Osteoblast (primary cell): Measurements from ENCODE around the gene ADAMTS17. TPM values are rescaled to one million over a fixed set of nuclear protein-coding genes. Genes with fewer than 3 reads are reported as not detected.

Experiments used
- DNase-seq: peaks from one replicate; pipeline ENCODE4 v3.0.0; 2011; ENCODE audit warnings: low spot score, mixed read lengths; ENCODE audit not compliant: insufficient read length; ENCODE audit errors: missing footprints
- H2AFZ ChIP-seq: 2 replicates; pipeline ENCODE4 v1.6.0; 2011; ENCODE audit warnings: mild to moderate bottlenecking, low read length
- H3K27ac ChIP-seq: 2 replicates; pipeline ENCODE4 v1.5.1; 2011; ENCODE audit warnings: mild to moderate bottlenecking, low read depth, low read length, moderate library complexity
- H3K27me3 ChIP-seq: 2 replicates; pipeline ENCODE4 v1.6.0; 2012; ENCODE audit warnings: mild to moderate bottlenecking, control low read depth, inconsistent platforms, low read length, moderate library complexity; ENCODE audit not compliant: insufficient read depth
- H3K36me3 ChIP-seq: 2 replicates; pipeline ENCODE4 v1.5.1; 2011; ENCODE audit warnings: mild to moderate bottlenecking, low read length, control low read depth, moderate library complexity; ENCODE audit not compliant: insufficient read depth
- H3K4me1 ChIP-seq: 2 replicates; pipeline ENCODE4 v1.5.1; 2011; ENCODE audit warnings: mild to moderate bottlenecking, low read length, control low read depth, moderate library complexity; ENCODE audit not compliant: insufficient read depth
- H3K4me2 ChIP-seq: 2 replicates; pipeline ENCODE4 v1.6.0; 2011; ENCODE audit warnings: mild to moderate bottlenecking, low read length; ENCODE audit not compliant: insufficient read depth
- H3K4me3 ChIP-seq: fragments of 200-600 bp; sonication (generic); 3 replicates; pipeline ENCODE4 v1.5.1; 2012; ENCODE audit warnings: mild to moderate bottlenecking, low read length, inconsistent platforms; ENCODE audit not compliant: insufficient read depth
- H3K79me2 ChIP-seq: 2 replicates; pipeline ENCODE4 v1.6.0; 2012; ENCODE audit warnings: mild to moderate bottlenecking, low read length, control low read depth, inconsistent platforms; ENCODE audit not compliant: insufficient read depth
- H3K9me3 ChIP-seq: 2 replicates; pipeline ENCODE4 v1.5.1; 2011; ENCODE audit warnings: low read depth, low read length, control low read depth
- H4K20me1 ChIP-seq: 2 replicates; pipeline ENCODE4 v1.6.0; 2012; ENCODE audit warnings: mild to moderate bottlenecking, low read length, control low read depth; ENCODE audit not compliant: insufficient read depth
- total RNA-seq: library from RNA; depleted of rRNA; stranded (reverse); fragments of >200 nt; gene quantifications from 2 replicates; pipeline ENCODE4 v1.2.3, GENCODE V29; 2012
- TF ChIP-seq, protein P1 (sequence below): IDR thresholded peaks from 2 replicates; pipeline ENCODE4 v1.5.1; 2011; ENCODE audit warnings: mild to moderate bottlenecking, low read depth, low read length, moderate library complexity; ENCODE audit errors: extremely low read depth

The ADAMTS17 gene
- total RNA-seq, 1 donor, result under 0.01 TPM

- DNase-seq, result no peak
- H2AFZ ChIP-seq, result no peak overlapping the region
- no peak overlapping the region for H3K4me3 ChIP-seq
- no peaks in the 10 kb centered on the region for H3K36me3 ChIP-seq
- no peak overlapping the region for H3K27ac ChIP-seq
- no peaks in the 10 kb centered on the region for H4K20me1 ChIP-seq
- no peaks in the 10 kb centered on the region for H3K4me1 ChIP-seq
- H3K9me3 ChIP-seq, result no peaks in the 10 kb centered on the region
- H3K79me2 ChIP-seq, result no peaks in the 10 kb centered on the region
- TF ChIP-seq, protein P1, sequence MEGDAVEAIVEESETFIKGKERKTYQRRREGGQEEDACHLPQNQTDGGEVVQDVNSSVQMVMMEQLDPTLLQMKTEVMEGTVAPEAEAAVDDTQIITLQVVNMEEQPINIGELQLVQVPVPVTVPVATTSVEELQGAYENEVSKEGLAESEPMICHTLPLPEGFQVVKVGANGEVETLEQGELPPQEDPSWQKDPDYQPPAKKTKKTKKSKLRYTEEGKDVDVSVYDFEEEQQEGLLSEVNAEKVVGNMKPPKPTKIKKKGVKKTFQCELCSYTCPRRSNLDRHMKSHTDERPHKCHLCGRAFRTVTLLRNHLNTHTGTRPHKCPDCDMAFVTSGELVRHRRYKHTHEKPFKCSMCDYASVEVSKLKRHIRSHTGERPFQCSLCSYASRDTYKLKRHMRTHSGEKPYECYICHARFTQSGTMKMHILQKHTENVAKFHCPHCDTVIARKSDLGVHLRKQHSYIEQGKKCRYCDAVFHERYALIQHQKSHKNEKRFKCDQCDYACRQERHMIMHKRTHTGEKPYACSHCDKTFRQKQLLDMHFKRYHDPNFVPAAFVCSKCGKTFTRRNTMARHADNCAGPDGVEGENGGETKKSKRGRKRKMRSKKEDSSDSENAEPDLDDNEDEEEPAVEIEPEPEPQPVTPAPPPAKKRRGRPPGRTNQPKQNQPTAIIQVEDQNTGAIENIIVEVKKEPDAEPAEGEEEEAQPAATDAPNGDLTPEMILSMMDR, result no peak
- no peaks in the 10 kb centered on the region for H3K27me3 ChIP-seq
- H3K4me2 ChIP-seq, result no peak overlapping the region
Measured at GRCh38 chr15:100194996-100195395, 146.8 kb downstream of the ADAMTS17 start.

DNA sequence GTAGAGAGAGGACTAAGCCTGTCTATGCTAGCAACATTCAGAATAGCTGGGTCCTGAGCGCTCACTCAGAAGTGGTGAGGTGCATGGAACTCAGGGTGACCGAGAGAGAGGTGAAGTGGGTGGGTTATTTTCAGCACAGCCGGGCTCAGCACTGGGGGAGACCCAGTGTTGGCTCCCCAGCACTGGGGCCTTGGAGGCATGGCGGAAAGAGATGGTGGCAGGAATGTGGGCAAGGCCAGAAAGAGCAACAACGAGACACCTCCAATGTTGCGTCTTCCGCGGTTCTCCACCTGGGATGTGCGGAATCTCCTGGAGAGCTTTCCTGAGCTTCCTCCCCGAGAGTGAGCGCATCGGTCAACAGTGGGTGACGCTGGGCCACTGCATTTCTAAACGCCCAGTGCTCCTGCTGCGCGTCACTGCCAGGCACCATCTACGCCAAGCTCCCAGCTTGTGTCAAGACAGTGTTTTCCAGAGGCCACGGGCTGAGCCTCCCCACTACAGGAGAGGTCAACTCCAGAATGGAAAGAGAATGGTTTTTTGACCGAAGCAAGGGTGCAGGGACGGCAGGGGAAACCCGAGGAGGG lies 148.4 kb downstream of the ADAMTS17 start:
- no peaks in the 10 kb centered on the region for H3K36me3 ChIP-seq
- H3K79me2 ChIP-seq, result no peaks in the 10 kb centered on the region
- TF ChIP-seq, protein P1, result no peak
- H3K4me1 ChIP-seq, result no peaks in the 10 kb centered on the region
- H4K20me1 ChIP-seq, result no peaks in the 10 kb centered on the region
- no peak for DNase-seq
- H3K9me3 ChIP-seq, result no peaks in the 10 kb centered on the region
- H3K27me3 ChIP-seq, result no peaks in the 10 kb centered on the region
- H3K4me3 ChIP-seq, result no peak overlapping the region
- H3K27ac ChIP-seq, result no peak overlapping the region
- H3K4me2 ChIP-seq, result no peak overlapping the region
- H2AFZ ChIP-seq, result no peak overlapping the region

DNA sequence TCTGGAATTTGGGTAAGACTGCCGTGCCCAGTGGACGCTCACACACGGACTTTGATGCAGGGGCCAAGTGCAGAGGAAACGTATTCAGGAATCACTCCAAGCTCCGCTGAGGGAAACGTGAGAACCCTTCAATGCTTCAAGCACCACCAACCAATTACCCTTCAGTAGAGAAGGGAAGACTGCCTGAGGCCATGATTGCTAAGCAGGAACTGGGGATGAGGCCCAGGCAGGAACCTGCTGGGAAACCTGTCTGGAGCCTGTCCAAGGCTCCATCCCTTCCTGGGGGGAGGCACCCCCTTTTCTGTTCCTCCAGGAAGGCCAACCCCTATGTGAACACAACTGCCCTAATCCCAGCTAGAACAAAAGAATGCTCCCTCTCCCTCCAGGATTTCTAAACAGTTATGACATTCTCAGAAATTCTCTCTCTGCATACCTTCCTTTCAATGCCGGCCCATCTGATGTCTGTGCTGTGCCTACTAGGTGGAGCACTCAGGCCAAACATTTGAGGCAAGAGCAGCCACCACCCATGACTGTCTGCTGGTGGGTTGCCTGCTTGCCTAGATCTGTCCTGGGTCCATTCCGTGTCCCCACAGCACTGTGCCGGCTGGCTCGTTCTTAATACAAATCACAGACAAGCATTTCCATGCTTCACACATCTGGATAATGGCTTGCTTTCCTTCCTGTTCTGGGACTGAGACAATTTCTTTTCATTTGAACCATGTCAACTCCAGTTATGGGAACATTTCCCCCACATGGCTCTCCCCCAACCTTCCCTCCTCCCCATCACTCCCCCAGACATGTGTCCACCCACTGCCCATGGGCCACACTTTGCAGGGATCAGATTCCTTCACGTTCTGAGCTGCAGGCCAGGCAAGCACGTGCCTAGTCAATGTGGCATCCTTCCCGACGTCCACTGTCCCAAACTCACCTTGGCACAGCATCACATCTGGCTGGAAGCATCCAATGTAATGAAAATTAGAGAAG lies 149.4 kb downstream of the ADAMTS17 start:
- no peaks in the 10 kb centered on the region for H3K4me1 ChIP-seq
- H3K4me2 ChIP-seq, result no peak overlapping the region
- no peak overlapping the region for H2AFZ ChIP-seq
- TF ChIP-seq, protein P1, result no peak
- no peaks in the 10 kb centered on the region for H3K27me3 ChIP-seq
- no peak overlapping the region for H3K4me3 ChIP-seq
- H3K27ac ChIP-seq, result no peak overlapping the region
- no peaks in the 10 kb centered on the region for H3K36me3 ChIP-seq
- no peaks in the 10 kb centered on the region for H4K20me1 ChIP-seq
- no peaks in the 10 kb centered on the region for H3K79me2 ChIP-seq
- no peaks in the 10 kb centered on the region for H3K9me3 ChIP-seq
- DNase-seq, result peak; percentile 35

GRCh38 chr15:100191161-100191560 lies 150.6 kb downstream of the ADAMTS17 start:
- no peaks in the 10 kb centered on the region for H3K27me3 ChIP-seq

More at GRCh38 chr15:100191161-100191560, 150.6 kb downstream of the ADAMTS17 start:
- H3K36me3 ChIP-seq, result no peaks in the 10 kb centered on the region
- no peaks in the 10 kb centered on the region for H3K4me1 ChIP-seq
- H3K4me3 ChIP-seq, result no peak overlapping the region
- H4K20me1 ChIP-seq, result no peaks in the 10 kb centered on the region
- H3K9me3 ChIP-seq, result no peaks in the 10 kb centered on the region
- H3K4me2 ChIP-seq, result no peak overlapping the region
- H3K27ac ChIP-seq, result no peak overlapping the region
- peak; percentile 11 for DNase-seq
- no peaks in the 10 kb centered on the region for H3K79me2 ChIP-seq
- H2AFZ ChIP-seq, result no peak overlapping the region
- TF ChIP-seq, protein P1, result no peak
